Stimulated activated naive CD8-positive, alpha-beta T cell treated with anti-CD3 and anti-CD28 coated beads, Interleukin-15, amount 100 ng/mL, for 72 hours (primary cell): ENCODE data around the gene ACTRT2.

Source experiments
- ATAC-seq: fragments of 150-1000 bp; cut with Tn5 transposase; 2 replicates; pipeline ENCODE4 v1.10.0; 2021; ENCODE audit warnings: mild to moderate bottlenecking, moderate library complexity
- DNase-seq, 2 donors: peaks; one replicate each; pipeline ENCODE4 v3.0.0; 2021 to 2022
- H3K27ac Mint-ChIP-seq, 2 donors: one replicate each; pipeline ENCODE4 v1.8.0; 2022; ENCODE audit warnings: mild to moderate bottlenecking in 2 of 2, mixed read lengths in 2 of 2, moderate library complexity in 2 of 2
- H3K27me3 Mint-ChIP-seq: one replicate; pipeline ENCODE4 v1.8.0; 2022; ENCODE audit warnings: mixed read lengths
- H3K4me1 Mint-ChIP-seq: one replicate; pipeline ENCODE4 v1.8.0; 2022; ENCODE audit warnings: mild to moderate bottlenecking, mixed read lengths
- H3K4me3 Mint-ChIP-seq, 2 donors: one replicate each; pipeline ENCODE4 v1.8.0; 2022; ENCODE audit warnings: mild to moderate bottlenecking in 2 of 2, mixed read lengths in 2 of 2, moderate library complexity in 1 of 2
- H3K9me3 Mint-ChIP-seq, 2 donors: one replicate each; pipeline ENCODE4 v1.8.0; 2022; ENCODE audit warnings: mixed read lengths in 2 of 2

Gene ACTRT2

GRCh38 chr1:3068564-3069431, 47.5 kb downstream of the ACTRT2 start, which contains the start of gene PRDM16:
Gene PRDM16 (plus strand): TSS chr1:3069203. CDS start chr1:3069260, 57 bp downstream.
- DNase-seq = peak; percentile 35 to 42
- peak; percentile 35 for ATAC-seq
- peaks cover 7% of the 10 kb centered on the region for H3K4me1 Mint-ChIP-seq
- peak within 1 kb of the TSS; percentile 85 to 86 for H3K4me3 Mint-ChIP-seq
- peaks cover 74% of the 10 kb centered on the region for H3K27me3 Mint-ChIP-seq
- H3K27ac Mint-ChIP-seq = peak within 1 kb of the TSS in 1 of 2 donors; percentile 78
- no peaks in the 10 kb centered on the region for H3K9me3 Mint-ChIP-seq

- peak overlapping the region; percentile 73 for H3K4me3 Mint-ChIP-seq
- peaks cover 82% of the 10 kb centered on the region for H3K27me3 Mint-ChIP-seq
- peak; percentile 53 for ATAC-seq
- peaks cover 7% of the 10 kb centered on the region for H3K4me1 Mint-ChIP-seq
- no peaks in the 10 kb centered on the region for H3K9me3 Mint-ChIP-seq
- DNase-seq = peak; percentile 31 to 32
- H3K27ac Mint-ChIP-seq = peak overlapping the region in 1 of 2 donors; percentile 78
Observed at GRCh38 chr1:3069491-3070308, 48.4 kb downstream of the ACTRT2 start.

GRCh38 chr1:3070309-3070643, 49.0 kb downstream of the ACTRT2 start:
- no peak for DNase-seq
- Mint-ChIP-seq H3K4me1 (peaks cover 7% of the 10 kb centered on the region), H3K4me3 (no peak overlapping the region), H3K27ac (no peak overlapping the region), H3K27me3 (peaks cover 82% of the 10 kb centered on the region), H3K9me3 (no peaks in the 10 kb centered on the region)
- ATAC-seq = peak; percentile 24

- no peak for ATAC-seq
- Mint-ChIP-seq H3K9me3 (no peaks in the 10 kb centered on the region), H3K4me1 (peaks cover 7% of the 10 kb centered on the region), H3K4me3 (peak overlapping the region in 1 of 2 donors; percentile 64), H3K27ac (peak overlapping the region in 1 of 2 donors; percentile 67), H3K27me3 (peaks cover 83% of the 10 kb centered on the region)
- no peak for DNase-seq
Observed at GRCh38 chr1:3070644-3071564, 49.6 kb downstream of the ACTRT2 start.

GRCh38 chr1:3071565-3072390, 50.5 kb downstream of the ACTRT2 start:
- peaks cover 83% of the 10 kb centered on the region for H3K27me3 Mint-ChIP-seq
- no peaks in the 10 kb centered on the region for H3K9me3 Mint-ChIP-seq
- no peak overlapping the region for H3K27ac Mint-ChIP-seq
- no peak for DNase-seq
- H3K4me3 Mint-ChIP-seq = no peak overlapping the region
- no peak for ATAC-seq
- H3K4me1 Mint-ChIP-seq = peaks cover 7% of the 10 kb centered on the region
